ENCODE measurements around the gene ALPL.

The ALPL gene

GRCh38 chr1:21539933-21540332, 30.7 kb downstream of the ALPL start:
- Histone ChIP-seq H3K9ac (ENCODE audit: low read length) (no peak overlapping the region), H3K27ac (ENCODE audit: low read length) (no peak overlapping the region), H3K79me2 (ENCODE audit: low read length) (no peaks in the 10 kb centered on the region), H4K20me1 (ENCODE audit: insufficient read depth, low read length) (no peaks in the 10 kb centered on the region), H3K36me3 (replicated peaks; ENCODE audit: low read depth, low read length) (no peaks in the 10 kb centered on the region), H3K4me1 (ENCODE audit: low read length) (no peaks in the 10 kb centered on the region), H3K4me2 (ENCODE audit: low read length) (no peak overlapping the region), H3K4me3 (ENCODE audit: low read length) (no peak overlapping the region), H3K27me3 (ENCODE audit: low read depth, low read length) (peaks cover 2% of the 10 kb centered on the region; the same call in 1 of the 2 replicates), H2AFZ (ENCODE audit: low read depth, low read length) (no peak overlapping the region), H3K9me3 (ENCODE audit: insufficient read depth, low read length) (no peaks in the 10 kb centered on the region)
- TF ChIP-seq EZH2phosphoT487 (IDR thresholded peaks at IDR 0.05; ENCODE audit: low read depth) = no peak
- no peak for TF ChIP-seq CTCF (IDR thresholded peaks at IDR 0.05; ENCODE audit: low read depth, low read length)

- Histone ChIP-seq H3K27ac (ENCODE audit: low read length) (no peak overlapping the region), H3K79me2 (ENCODE audit: low read length) (no peaks in the 10 kb centered on the region), H3K4me3 (ENCODE audit: low read length) (no peak overlapping the region), H3K36me3 (replicated peaks; ENCODE audit: low read depth, low read length) (no peaks in the 10 kb centered on the region), H2AFZ (ENCODE audit: low read depth, low read length) (no peak overlapping the region), H3K27me3 (ENCODE audit: low read depth, low read length) (no peaks in the 10 kb centered on the region), H3K9me3 (ENCODE audit: insufficient read depth, low read length) (no peaks in the 10 kb centered on the region), H3K4me1 (ENCODE audit: low read length) (no peaks in the 10 kb centered on the region), H4K20me1 (ENCODE audit: insufficient read depth, low read length) (no peaks in the 10 kb centered on the region), H3K9ac (ENCODE audit: low read length) (no peak overlapping the region), H3K4me2 (ENCODE audit: low read length) (no peak overlapping the region)
- TF ChIP-seq EZH2phosphoT487 (IDR thresholded peaks at IDR 0.05; ENCODE audit: low read depth) = no peak
- TF ChIP-seq CTCF (IDR thresholded peaks at IDR 0.05; ENCODE audit: low read depth, low read length) = no peak
Observed at GRCh38 chr1:21541329-21541728, 32.1 kb downstream of the ALPL start.

GRCh38 chr1:21541835-21542234, 32.6 kb downstream of the ALPL start:
- TF ChIP-seq EZH2phosphoT487 (IDR thresholded peaks at IDR 0.05; ENCODE audit: low read depth) (no peak), CTCF (IDR thresholded peaks at IDR 0.05; ENCODE audit: low read depth, low read length) (no peak)
- H3K4me2 ChIP-seq (ENCODE audit: low read length) = no peak overlapping the region
- H3K36me3 ChIP-seq (replicated peaks; ENCODE audit: low read depth, low read length) = no peaks in the 10 kb centered on the region

GRCh38 chr1:21543598-21543997, 34.4 kb downstream of the ALPL start:
- Histone ChIP-seq H3K36me3 (replicated peaks; ENCODE audit: low read depth, low read length) (no peaks in the 10 kb centered on the region), H3K4me3 (ENCODE audit: low read length) (no peak overlapping the region), H4K20me1 (ENCODE audit: insufficient read depth, low read length) (no peaks in the 10 kb centered on the region), H3K27me3 (ENCODE audit: low read depth, low read length) (no peaks in the 10 kb centered on the region), H3K79me2 (ENCODE audit: low read length) (no peaks in the 10 kb centered on the region), H3K27ac (ENCODE audit: low read length) (no peak overlapping the region), H2AFZ (ENCODE audit: low read depth, low read length) (no peak overlapping the region), H3K9ac (ENCODE audit: low read length) (no peak overlapping the region), H3K4me2 (ENCODE audit: low read length) (no peak overlapping the region), H3K4me1 (ENCODE audit: low read length) (no peaks in the 10 kb centered on the region), H3K9me3 (ENCODE audit: insufficient read depth, low read length) (no peaks in the 10 kb centered on the region)
- TF ChIP-seq EZH2phosphoT487 (IDR thresholded peaks at IDR 0.05; ENCODE audit: low read depth) = no peak
- TF ChIP-seq CTCF (IDR thresholded peaks at IDR 0.05; ENCODE audit: low read depth, low read length) = no peak

More at GRCh38 chr1:21541835-21542234, 32.6 kb downstream of the ALPL start:
- H3K4me1 ChIP-seq (ENCODE audit: low read length) = no peaks in the 10 kb centered on the region
- no peaks in the 10 kb centered on the region for H3K9me3 ChIP-seq (ENCODE audit: insufficient read depth, low read length)
- H3K27me3 ChIP-seq (ENCODE audit: low read depth, low read length) = no peaks in the 10 kb centered on the region
- H3K4me3 ChIP-seq (ENCODE audit: low read length) = no peak overlapping the region
- no peaks in the 10 kb centered on the region for H4K20me1 ChIP-seq (ENCODE audit: insufficient read depth, low read length)
- no peak overlapping the region for H2AFZ ChIP-seq (ENCODE audit: low read depth, low read length)
- no peak overlapping the region for H3K9ac ChIP-seq (ENCODE audit: low read length)
- H3K79me2 ChIP-seq (ENCODE audit: low read length) = no peaks in the 10 kb centered on the region
- H3K27ac ChIP-seq (ENCODE audit: low read length) = no peak overlapping the region

Data from OCI-LY3 (cell line).